ENCODE results near the gene MFSD1. TPM values are rescaled to one million over a fixed set of nuclear protein-coding genes. Genes with fewer than 3 reads are reported as not detected.

The MFSD1 gene
- total and polyA plus RNA-seq, 2 donors (not counting 1 experiment from before 2014, with no cell fraction given) = 16.4 to 31.8 TPM

GRCh38 chr3:158842976-158843375 lies 41.1 kb downstream of the MFSD1 start:
- no peaks in the 10 kb centered on the region for H3K9me3 ChIP-seq (ENCODE audit: control extremely low read depth in 1 of 3, control insufficient read depth in 2 of 3, insufficient read depth in 1 of 3, low read length in 2 of 3)
- H3K27ac Mint-ChIP-seq = no peak overlapping the region
- CTCF ChIA-PET = interaction anchor here (2.6 to 2.9 kb wide), 2 partner anchors 13 to 417 kb away, joined by 8 to 15 read pairs; no protein-coding TSS in a partner anchor

More at GRCh38 chr3:158842976-158843375, 41.1 kb downstream of the MFSD1 start:
- Mint-ChIP-seq H3K27me3 (no peaks in the 10 kb centered on the region), H3K9me3 (ENCODE audit: insufficient read depth) (no peaks in the 10 kb centered on the region), H3K4me1 (peaks cover 2% of the 10 kb centered on the region), H3K4me3 (no peak overlapping the region)
- DNase-seq (no peak), ATAC-seq (ENCODE audit: low read depth) (no peak)
- Histone ChIP-seq H3K36me3 (replicated peaks in 1 of 2; ENCODE audit: control extremely low read depth in 1 of 2, control insufficient read depth in 1 of 2, extremely low read depth in 1 of 2, insufficient read depth in 2 of 2, low read length in 1 of 2) (no peaks in the 10 kb centered on the region), H2AFZ (ENCODE audit: insufficient read depth, low read depth, low read length, poor library complexity, severe bottlenecking) (no peak overlapping the region), H3K4me3 (ENCODE audit: control extremely low read depth in 1 of 5, extremely low read depth in 1 of 5, insufficient read depth in 1 of 5, low read depth in 2 of 5, low read length in 4 of 5) (no peak overlapping the region), H3K9ac (ENCODE audit: low read length) (no peak overlapping the region), H3K79me2 (ENCODE audit: control insufficient read depth, insufficient read depth, low read length) (no peaks in the 10 kb centered on the region), H4K20me1 (ENCODE audit: control insufficient read depth, insufficient read depth, low read length, poor library complexity, severe bottlenecking) (no peaks in the 10 kb centered on the region), H3K4me2 (replicated peaks; ENCODE audit: low read depth, low read length, poor library complexity, severe bottlenecking) (no peak overlapping the region), H3K27ac (ENCODE audit: low read length in 2 of 2) (no peak overlapping the region), H3K4me1 (ENCODE audit: control insufficient read depth in 2 of 2, insufficient read depth in 2 of 2, low read length in 2 of 2) (no peaks in the 10 kb centered on the region), H3K27me3 (replicated peaks in 1 of 4; ENCODE audit: control extremely low read depth in 1 of 4, control insufficient read depth in 3 of 4, insufficient read depth in 4 of 4, low read length in 3 of 4) (no peaks in the 10 kb centered on the region)
- POLR2A ChIA-PET = interaction anchor here (0.6 kb wide), 1 partner anchor 28 kb away, joined by 6 read pairs; no protein-coding TSS in a partner anchor
- 76% methylated on average over 3 of the region's 3 CpGs for WGBS (ENCODE audit: insufficient coverage)
- TF ChIP-seq CTCF (IDR thresholded peaks at IDR 0.05) (no peak), EZH2 (IDR thresholded peaks at IDR 0.05; ENCODE audit: borderline replicate concordance, insufficient read depth, low read depth, low read length, poor library complexity, severe bottlenecking) (no peak)
- intact Hi-C loops (cut with micrococcal nuclease) = loop anchor here (10.0 kb wide), 1 partner anchor 1642 kb away; no protein-coding TSS in a partner anchor
